DMS53 treated with DMSO at 0.1 percent for 48 hours (cell line): ENCODE data around the gene HMGXB4.
A peak's percentile ranks its signal among the peaks of the same experiment; 100 is the strongest.

Source experiments
- DNase-seq: peaks from one replicate; lab custom pipeline; 2025; ENCODE audit not compliant: unreplicated experiment; lab: John Stamatoyannopoulos, UW

The HMGXB4 gene

DNA sequence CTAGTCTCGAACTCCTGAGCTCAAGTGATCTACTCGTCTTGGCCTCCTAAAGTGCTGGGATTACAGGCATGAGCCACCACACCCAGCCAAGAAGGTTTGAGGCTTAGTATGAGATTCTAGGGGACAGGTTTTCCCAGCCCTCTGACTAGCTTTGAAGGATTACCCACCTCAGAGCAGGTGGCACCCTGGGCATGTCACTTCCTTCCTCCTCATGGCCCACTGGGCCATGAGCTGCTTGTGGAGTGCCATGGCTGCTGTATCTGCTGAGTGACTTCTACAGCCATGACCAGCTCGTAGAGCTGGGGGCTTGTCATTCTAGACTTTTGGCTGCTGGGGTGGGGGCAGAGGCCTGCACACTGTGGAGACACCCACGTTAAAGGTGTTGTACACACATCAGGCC, 67.5 kb downstream of the HMGXB4 start:
- DNase-seq = no peak

DNA sequence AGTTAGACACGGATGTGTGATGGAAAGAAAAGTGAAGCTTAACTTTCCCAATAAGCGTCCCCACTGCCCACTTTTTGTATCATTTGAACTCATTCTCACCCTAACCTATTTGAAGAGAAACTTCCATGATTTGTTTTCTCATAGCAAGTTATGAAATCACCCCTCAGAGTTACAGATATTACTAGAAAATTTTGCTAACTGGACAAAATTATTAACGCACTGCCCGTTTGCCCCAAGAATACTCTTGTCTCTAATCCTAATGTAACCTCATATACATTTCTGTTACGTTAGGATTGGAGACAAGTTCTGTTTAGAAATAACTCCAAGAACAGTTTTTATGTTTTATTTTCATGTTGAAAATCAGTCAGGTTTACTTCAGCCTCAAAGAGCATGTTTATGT, 67.9 kb downstream of the HMGXB4 start:
- DNase-seq = no peak

GRCh38 chr22:35326854-35327562, 69.7 kb downstream of the HMGXB4 start:
- no peak for DNase-seq

- no peak for DNase-seq
These were observed 70.6 kb downstream of the HMGXB4 start for GRCh38 chr22:35327690-35328471.

- no peak for DNase-seq
These were observed 71.2 kb downstream of the HMGXB4 start for GRCh38 chr22:35328472-35328885.

- DNase-seq = no peak
These were observed 72.0 kb downstream of the HMGXB4 start for GRCh38 chr22:35329114-35329847.

GRCh38 chr22:35330258-35330861, 73.1 kb downstream of the HMGXB4 start:
- DNase-seq = peak; percentile 17

DNA sequence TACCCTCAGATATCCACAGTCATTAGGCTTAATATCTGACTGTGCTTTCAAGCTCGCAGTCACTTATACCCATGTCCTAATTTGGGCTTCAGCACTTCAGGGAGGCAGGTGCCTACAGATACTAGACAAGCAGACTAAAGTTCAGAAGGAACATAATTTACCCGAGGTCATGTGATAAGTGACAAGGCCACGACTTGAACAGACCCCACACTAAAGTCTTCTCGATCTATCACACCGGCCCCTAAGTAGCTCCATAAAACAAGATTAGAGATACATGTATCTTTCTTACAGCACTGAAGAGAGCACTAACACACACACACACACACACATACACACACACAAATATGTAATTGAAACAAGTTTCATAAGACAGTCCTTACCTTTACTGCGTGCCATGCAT, 75.0 kb downstream of the HMGXB4 start:
- no peak for DNase-seq

GRCh38 chr22:35333220-35333619, 75.9 kb downstream of the HMGXB4 start:
- no peak for DNase-seq

DNA sequence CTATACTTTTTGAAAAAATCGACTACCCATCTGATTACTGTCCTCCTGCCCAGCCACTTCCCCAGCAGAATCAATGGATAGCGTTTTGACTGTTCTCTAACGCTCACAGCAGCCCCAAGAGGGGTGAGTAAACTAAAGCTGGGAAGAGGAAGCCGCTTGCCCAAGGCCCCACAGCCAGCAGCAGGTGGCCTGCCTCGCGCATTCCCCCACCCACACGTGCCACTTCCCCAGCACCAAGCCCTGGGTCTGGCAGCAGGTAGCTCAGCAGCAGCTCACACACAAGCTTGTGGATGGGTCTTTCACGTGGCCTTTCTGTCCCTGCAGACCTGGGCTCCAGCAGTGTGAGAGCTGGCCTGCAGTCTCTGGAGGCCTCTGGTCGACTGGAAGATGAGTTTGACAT, 76.7 kb downstream of the HMGXB4 start:
- no peak for DNase-seq

DNA sequence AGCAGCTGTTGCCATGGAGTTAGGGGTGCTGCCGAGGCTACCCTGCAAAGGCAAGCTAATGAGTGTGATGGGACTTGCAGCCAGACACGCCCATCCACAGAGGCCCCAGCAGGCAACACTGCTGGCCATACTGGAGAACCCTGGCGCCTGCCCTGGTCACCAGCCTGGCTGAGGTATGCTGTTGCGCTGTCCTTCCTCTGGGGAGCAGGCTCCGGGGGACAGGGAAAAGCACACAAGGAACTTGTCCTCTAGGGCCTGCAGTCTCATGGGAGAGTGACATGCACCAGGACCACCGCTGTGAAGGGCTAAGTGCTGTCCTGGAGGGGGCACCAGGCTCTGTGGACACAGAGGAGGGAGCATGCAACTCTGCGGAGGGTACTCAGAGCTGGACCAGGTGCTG, 78.2 kb downstream of the HMGXB4 start:
- DNase-seq = no peak

DNA sequence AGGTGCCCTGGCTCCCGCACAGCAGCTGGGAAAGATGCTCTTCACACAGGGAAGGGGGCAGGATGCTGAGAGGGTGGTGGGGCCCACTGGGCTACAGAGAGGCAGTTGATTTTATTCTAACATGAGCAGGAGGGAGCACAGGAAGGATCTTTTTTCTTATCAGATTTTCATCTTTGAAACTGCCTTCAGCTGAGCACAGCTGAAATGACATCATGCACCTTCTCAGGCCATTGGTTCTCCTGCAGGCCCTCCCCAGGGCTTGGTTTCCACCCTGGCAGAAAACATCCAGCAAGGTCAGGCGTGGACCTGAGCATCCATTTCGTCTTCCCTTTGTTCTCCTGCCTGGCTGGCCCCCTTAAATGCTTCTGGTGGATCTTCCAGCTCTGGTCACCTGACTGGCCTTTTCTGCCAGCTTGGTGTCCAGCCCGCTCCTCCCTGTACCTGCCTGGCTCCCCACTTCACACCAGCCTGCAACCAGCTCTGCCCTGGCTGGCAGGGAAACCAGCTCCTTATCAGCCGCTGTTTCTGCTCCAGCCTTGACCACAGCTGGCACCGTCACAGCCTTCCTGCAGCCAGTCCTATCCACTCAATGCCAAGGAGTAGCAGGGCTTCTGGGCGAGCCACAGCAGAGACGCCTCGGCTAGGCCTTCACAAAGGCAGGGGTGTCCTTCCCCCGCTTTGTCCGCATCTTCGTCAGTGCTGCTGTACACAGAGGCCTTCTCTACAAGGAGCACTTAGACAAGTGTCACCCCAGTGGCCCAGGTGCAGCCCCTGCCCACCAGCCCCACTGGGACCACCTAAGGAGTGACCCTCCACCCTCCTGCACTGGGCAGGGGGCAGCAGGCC, 78.9 kb downstream of the HMGXB4 start:
- DNase-seq = no peak

DNA sequence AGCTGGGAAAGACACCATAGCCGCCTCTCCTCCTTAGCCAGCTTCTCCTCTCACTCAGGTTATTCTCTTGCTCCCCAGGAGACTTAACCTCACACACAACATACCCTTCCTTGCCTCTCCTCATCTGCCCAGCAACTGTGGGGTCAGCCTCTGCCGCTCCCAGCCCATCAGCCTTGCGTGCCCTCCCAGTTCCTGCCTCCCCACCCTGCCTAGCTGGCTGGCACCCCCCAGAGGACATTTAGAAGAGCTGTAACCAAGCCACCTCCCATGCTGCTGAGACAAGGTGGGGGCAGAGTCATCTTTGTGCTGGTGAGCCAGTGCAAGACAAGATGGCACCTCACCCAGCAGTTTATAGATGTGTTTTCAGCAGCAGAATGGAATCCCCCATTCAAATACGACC, 80.6 kb downstream of the HMGXB4 start:
- DNase-seq = no peak

- no peak for DNase-seq
These were observed 84.0 kb downstream of the HMGXB4 start for GRCh38 chr22:35341090-35341874.

DNA sequence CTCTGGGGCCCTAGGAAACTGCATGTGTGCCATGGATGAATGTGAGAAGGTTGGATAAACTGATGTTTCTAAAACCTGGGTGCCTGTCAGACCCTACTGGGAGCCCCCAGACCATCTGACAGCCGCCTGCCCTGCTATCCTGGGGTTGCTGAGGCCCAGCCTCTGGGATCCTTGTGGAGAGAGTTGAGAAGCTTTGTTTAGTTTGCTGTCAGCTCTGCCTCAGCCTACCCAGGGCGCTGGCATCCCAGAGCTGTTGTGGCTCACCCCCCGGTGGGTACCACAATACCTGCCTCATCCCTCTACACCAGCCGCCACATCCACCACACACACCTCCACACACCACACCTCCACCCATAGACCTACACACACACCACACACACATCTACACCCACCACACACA, 85.1 kb downstream of the HMGXB4 start:
- no peak for DNase-seq

DNA sequence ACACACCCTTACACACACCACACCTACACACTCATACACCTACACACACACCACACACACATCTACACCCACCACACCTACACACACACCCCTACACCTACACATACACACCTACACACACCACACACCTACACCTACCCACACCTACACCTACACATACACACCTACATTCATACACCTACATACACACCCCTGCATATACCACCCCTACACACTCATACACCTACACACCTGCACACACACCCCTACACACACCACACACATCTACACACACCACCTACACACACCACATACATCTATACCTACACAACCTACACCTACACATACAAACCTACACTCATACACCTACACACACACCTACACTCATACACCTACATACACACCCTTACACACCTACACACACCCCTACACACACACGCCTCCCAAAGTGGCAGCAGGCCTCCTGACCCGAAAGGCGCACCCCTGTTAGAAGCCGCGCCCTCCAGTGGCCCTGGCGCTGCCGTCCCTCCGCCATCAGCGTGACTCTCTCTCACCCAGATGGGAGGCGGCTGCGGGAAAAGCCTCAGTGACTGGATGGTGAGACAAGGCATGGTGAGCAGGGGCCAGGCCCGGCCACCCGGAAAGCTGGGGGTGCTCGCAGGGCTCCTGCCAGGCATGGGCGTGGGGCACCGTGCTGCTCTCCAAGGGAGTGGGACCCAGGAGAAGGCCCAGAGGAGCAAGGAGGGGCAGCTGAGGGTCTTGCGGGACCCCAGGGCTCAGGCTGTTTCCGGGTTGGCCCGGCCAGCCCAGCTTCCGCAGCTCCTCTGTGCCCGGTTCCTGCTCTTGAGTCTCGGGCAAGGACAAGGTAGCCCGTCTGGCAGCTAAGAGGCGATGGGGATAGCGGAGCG, 86.6 kb downstream of the HMGXB4 start:
- no peak for DNase-seq

GRCh38 chr22:35344956-35345690, 87.8 kb downstream of the HMGXB4 start:
- no peak for DNase-seq
